ENCODE measurements around the gene FNDC1. TPM values are rescaled to one million over a fixed set of nuclear protein-coding genes. Genes with fewer than 3 reads are reported as not detected.

Gene FNDC1
- total RNA-seq, 4 donors from 2014 or later: 0.30 to 1.3 TPM; not detected in 2

DNA sequence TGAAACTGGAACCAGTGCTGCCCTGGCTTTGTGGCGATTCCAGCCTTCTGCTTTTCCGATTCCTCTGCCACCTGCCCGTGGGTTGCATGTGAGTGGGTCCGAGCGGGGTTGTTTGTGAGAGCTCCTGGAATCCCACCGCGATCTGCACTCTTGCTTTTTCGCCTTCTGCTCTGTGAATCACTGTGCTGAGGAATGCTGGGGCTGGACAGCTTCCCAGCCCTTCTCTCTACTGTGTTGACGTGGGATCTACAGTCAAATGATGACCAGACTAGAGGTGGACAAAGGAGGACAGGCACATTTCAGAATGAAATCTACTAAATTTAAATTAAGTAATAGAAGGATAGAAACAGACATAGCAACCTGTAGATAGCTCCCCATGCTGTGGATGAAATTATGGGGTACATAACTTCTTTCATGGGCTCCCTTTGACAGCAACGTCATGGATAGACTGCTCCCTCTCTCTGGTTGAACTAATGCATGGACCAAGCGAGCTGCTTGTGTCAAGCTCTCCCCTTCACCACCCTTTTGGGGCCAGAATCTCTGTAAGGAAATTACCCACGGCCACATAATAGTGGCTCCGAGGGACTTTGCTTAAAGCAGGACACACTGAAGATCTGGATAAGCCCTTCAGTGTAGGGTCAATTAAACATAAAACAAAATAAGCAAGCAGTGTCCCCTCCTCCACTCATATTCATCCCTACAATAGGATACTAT lies 2.0 kb downstream of the FNDC1 start:
- H3K4me3 ChIP-seq (ENCODE audit: low read depth, poor library complexity, severe bottlenecking): no peak overlapping the region
- DNase-seq (ENCODE audit: low spot score in 2 of 2): no peak
- TF ChIP-seq POLR2A (IDR thresholded peaks at IDR 0.05) (no peak), CTCF (IDR thresholded peaks at IDR 0.05) (no peak)
- intact Hi-C loops (cut with DNase I; ENCODE audit: low total_unique reads): loop anchor here (10.0 kb wide), 1 partner anchor 484 kb away; no protein-coding TSS in a partner anchor
- 36 to 40% methylated on average over 13 of the region's 13 CpGs for WGBS, 2 donors

GRCh38 chr6:159172091-159172491 lies 2.9 kb downstream of the FNDC1 start:
- intact Hi-C loops (cut with DNase I; ENCODE audit: low total_unique reads): loop anchor here (10.0 kb wide), 1 partner anchor 483 kb away; no protein-coding TSS in a partner anchor
- TF ChIP-seq POLR2A (IDR thresholded peaks at IDR 0.05) (no peak), CTCF (IDR thresholded peaks at IDR 0.05) (no peak)
- 32 to 54% methylated on average over 1 of the region's 1 CpG for WGBS, 2 donors
- H3K4me3 ChIP-seq (ENCODE audit: low read depth, poor library complexity, severe bottlenecking): no peak overlapping the region
- DNase-seq (ENCODE audit: low spot score in 2 of 2): no peak

GRCh38 chr6:159174263-159174969 lies 5.2 kb downstream of the FNDC1 start:
- TF ChIP-seq POLR2A (IDR thresholded peaks at IDR 0.05): no peak
- peak in 1 of 3 donors; percentile 83 for TF ChIP-seq CTCF (IDR thresholded peaks at IDR 0.05)
- peak; percentile 51 to 94 for DNase-seq (ENCODE audit: low spot score in 2 of 2)
- intact Hi-C loops (cut with DNase I; ENCODE audit: low total_unique reads): loop anchor here (10.0 kb wide), 1 partner anchor 480 kb away; no protein-coding TSS in a partner anchor
- no peak overlapping the region for H3K4me3 ChIP-seq (ENCODE audit: low read depth, poor library complexity, severe bottlenecking)
- whole genome bisulfite sequencing, 2 donors: 13 to 15% methylated on average over 19 of the region's 19 CpGs

DNA sequence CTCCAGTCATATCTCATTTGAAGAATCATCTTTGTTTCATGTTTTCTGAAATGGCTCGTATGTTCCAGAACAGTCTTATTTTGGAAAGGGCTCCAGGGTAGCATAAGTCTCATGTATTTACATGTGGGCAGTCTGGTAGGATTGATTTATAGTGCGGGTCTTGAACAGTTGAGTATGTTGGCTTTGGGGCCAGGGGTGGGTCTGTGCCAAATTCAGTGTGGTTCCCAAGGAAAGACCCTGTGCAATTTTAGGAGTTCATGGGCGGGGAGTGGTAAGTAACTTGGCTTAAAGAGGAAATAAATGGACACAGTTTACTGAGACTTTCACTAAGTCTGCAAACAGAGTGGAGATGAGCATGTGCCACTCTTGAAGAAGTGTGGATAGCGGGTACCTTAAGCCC lies 7.7 kb downstream of the FNDC1 start:
- TF ChIP-seq POLR2A (IDR thresholded peaks at IDR 0.05) (no peak), CTCF (IDR thresholded peaks at IDR 0.05) (no peak)
- no peak overlapping the region for H3K4me3 ChIP-seq (ENCODE audit: low read depth, poor library complexity, severe bottlenecking)
- WGBS, 2 donors: 88 to 92% methylated on average over 4 of the region's 4 CpGs
- intact Hi-C loops (cut with DNase I; ENCODE audit: low total_unique reads): loop anchor here (10.0 kb wide), 1 partner anchor 478 kb away; no protein-coding TSS in a partner anchor
- DNase-seq (ENCODE audit: low spot score in 2 of 2): no peak

- WGBS, 2 donors: 50 to 54% methylated on average over 9 of the region's 9 CpGs
- TF ChIP-seq POLR2A (IDR thresholded peaks at IDR 0.05) (no peak), CTCF (IDR thresholded peaks at IDR 0.05) (no peak)
- intact Hi-C loops (cut with DNase I; ENCODE audit: low total_unique reads): loop anchor here (10.0 kb wide), 1 partner anchor 476 kb away; no protein-coding TSS in a partner anchor
- no peak for DNase-seq (ENCODE audit: low spot score in 2 of 2)
- no peak overlapping the region for H3K4me3 ChIP-seq (ENCODE audit: low read depth, poor library complexity, severe bottlenecking)
These were observed 9.6 kb downstream of the FNDC1 start for GRCh38 chr6:159178847-159179246.

All from lower leg skin (tissue), 4 donors.